Naive thymus-derived CD4-positive, alpha-beta T cell (primary cell): Measurements from ENCODE around the gene MRPS34. TPM values are rescaled to one million over a fixed set of nuclear protein-coding genes. Genes with fewer than 3 reads are reported as not detected.

Experiments
- ATAC-seq: fragments of 150-1000 bp; cut with Tn5 transposase; 2 replicates; pipeline ENCODE4 v1.10.0; 2021; ENCODE audit warnings: mild to moderate bottlenecking, moderate library complexity
- CTCF ChIA-PET: fragments of 350-600 bp; sonication (Branson Sonifier 250); formaldehyde crosslinking; loops from one replicate; lab custom pipeline; 2021; ENCODE audit warnings: antibody characterized with exemption; lab: Charles Lee
- POLR2A ChIA-PET: fragments of 350-600 bp; sonication (Branson Sonifier 250); formaldehyde crosslinking; loops from one replicate; lab custom pipeline; 2021; ENCODE audit warnings: antibody characterized with exemption, inconsistent platforms; lab: Charles Lee
- DNase-seq, 9 donors: peaks; one replicate each; pipeline versions ENCODE4 v3.0.0 to v3.0.0-alpha.2; 2020 to 2022; ENCODE audit warnings: mixed read lengths in 1 of 9
- H3K27ac ChIP-seq: one replicate; pipeline ENCODE4 v1.7.0; 2013; ENCODE audit warnings: mild to moderate bottlenecking, low read depth, low read length, moderate library complexity
- H3K27me3 ChIP-seq, 2 donors: one replicate each; pipeline ENCODE4 v1.7.0; 2013; ENCODE audit warnings: low read length in 2 of 2, mild to moderate bottlenecking in 2 of 2, moderate library complexity in 2 of 2; ENCODE audit not compliant: control insufficient read depth in 2 of 2, insufficient read depth in 2 of 2
- H3K36me3 ChIP-seq, 3 experiments: 1 replicate in 2 of 3; 2 replicates in 1 of 3; pipeline ENCODE4 v1.7.0; 2013; ENCODE audit warnings: low read length in 3 of 3, mild to moderate bottlenecking in 3 of 3, moderate library complexity in 1 of 3; ENCODE audit not compliant: insufficient read depth in 3 of 3, control insufficient read depth in 2 of 3
- H3K4me1 ChIP-seq, 2 donors: one replicate each; pipeline ENCODE4 v1.7.0; 2013; ENCODE audit warnings: low read length in 2 of 2, mild to moderate bottlenecking in 2 of 2, moderate library complexity in 1 of 2; ENCODE audit not compliant: control insufficient read depth in 2 of 2, insufficient read depth in 2 of 2
- H3K4me3 ChIP-seq: 2 replicates; pipeline ENCODE4 v1.7.0; 2013; ENCODE audit warnings: mild to moderate bottlenecking, low read length
- H3K9me3 ChIP-seq, 3 experiments: 1 replicate in 2 of 3; 2 replicates in 1 of 3; pipeline ENCODE4 v1.7.0; 2013; ENCODE audit warnings: low read length in 3 of 3; ENCODE audit not compliant: control insufficient read depth in 2 of 3
- H3K27ac Mint-ChIP-seq, 9 donors: one replicate each; pipeline ENCODE4 v1.8.0; 2020 to 2022; ENCODE audit warnings: mixed read lengths in 9 of 9, mild to moderate bottlenecking in 8 of 9, moderate library complexity in 5 of 9, inconsistent platforms in 2 of 9
- H3K27me3 Mint-ChIP-seq, 5 donors: one replicate each; pipeline ENCODE4 v1.8.0; 2021 to 2022; ENCODE audit warnings: mixed read lengths in 5 of 5, mild to moderate bottlenecking in 1 of 5
- H3K36me3 Mint-ChIP-seq, 5 donors: one replicate each; pipeline ENCODE4 v1.8.0; 2020 to 2022; ENCODE audit warnings: mixed read lengths in 5 of 5, mild to moderate bottlenecking in 3 of 5, inconsistent platforms in 1 of 5
- H3K4me1 Mint-ChIP-seq, 7 donors: one replicate each; pipeline ENCODE4 v1.8.0; 2020 to 2022; ENCODE audit warnings: mixed read lengths in 7 of 7, mild to moderate bottlenecking in 3 of 7, inconsistent platforms in 1 of 7
- H3K4me3 Mint-ChIP-seq, 10 donors: one replicate each; pipeline ENCODE4 v1.8.0; 2020 to 2022; ENCODE audit warnings: mild to moderate bottlenecking in 10 of 10, mixed read lengths in 10 of 10, moderate library complexity in 6 of 10, inconsistent platforms in 2 of 10
- H3K9me3 Mint-ChIP-seq, 11 donors: one replicate each; pipeline ENCODE4 v1.8.0; 2020 to 2022; ENCODE audit warnings: mixed read lengths in 11 of 11, mild to moderate bottlenecking in 4 of 11, inconsistent platforms in 1 of 11, moderate library complexity in 1 of 11
- intact Hi-C, 2 donors: fragments of 100-400 bp; cut with micrococcal nuclease; formaldehyde crosslinking; loops; one replicate each; pipeline ENCODE4 v1.15.1; 2023
- microRNA-seq: library from miRNA; unstranded; fragments of <30 nt; microRNA quantifications from one replicate; pipeline ENCODE4 v1.2.0, GENCODE V29; 2022; ENCODE audit warnings: borderline microRNAs expressed
- polyA plus RNA-seq, 2 donors: library from polyadenylated mRNA; unstranded; fragments of 300-500 nt; fragmentation: Illumina TruSeq; gene quantifications; one replicate each; pipeline ENCODE4 v1.2.3, GENCODE V29; 2021
- total RNA-seq, 6 experiments: library from RNA in 5 of 6; stranded (reverse) in 5 of 6; gene quantifications; 1 replicate in 5 of 6; 2 replicates in 1 of 6; pipeline ENCODE4 v1.2.3 and lab custom pipeline; 2021 to 2026

Gene MRPS34
- total and polyA plus RNA-seq, 7 experiments from 2014 or later: 41.6 to 162 (median 60.9) TPM

DNA sequence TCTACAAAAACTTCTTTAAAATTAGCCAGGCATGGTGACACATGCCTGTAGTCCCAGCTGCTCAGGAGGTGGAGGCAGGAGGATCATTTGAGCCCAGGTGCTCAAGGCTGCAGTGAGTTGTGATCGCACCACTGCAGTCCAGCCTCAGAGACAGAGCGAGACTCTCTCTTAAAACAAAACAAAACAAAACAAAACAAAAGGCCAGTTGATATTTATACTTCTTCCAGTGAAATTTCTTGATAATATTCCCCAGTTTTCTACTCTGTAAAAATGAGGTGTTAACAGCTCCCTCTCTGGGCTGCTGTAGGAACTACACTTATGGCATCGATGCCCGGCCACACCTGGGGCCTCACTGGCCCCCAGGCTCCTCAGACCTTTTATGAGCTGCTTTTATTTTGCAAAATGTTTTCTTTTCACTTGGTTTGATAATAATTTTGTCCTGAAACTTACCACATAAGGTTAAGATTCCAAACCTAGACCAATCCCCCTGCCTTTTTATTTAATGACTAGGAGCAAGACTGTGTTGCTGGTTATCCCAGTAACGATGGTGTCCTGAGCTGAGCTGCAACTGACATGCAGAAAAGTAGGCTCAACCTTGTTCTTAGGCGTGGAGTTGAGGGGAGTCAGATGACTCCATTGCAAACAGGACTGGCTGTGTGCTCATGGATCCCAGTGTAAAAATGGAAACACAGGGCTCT lies 49.3 kb downstream of the MRPS34 start:
- POLR2A ChIA-PET: interaction anchor here (1.3 kb wide), 1 partner anchor 45 kb away, joined by 3 read pairs; the partner anchor contains the start of gene JPT2
- CTCF ChIA-PET: no interaction called here
- Mint-ChIP-seq H3K4me1 (peaks cover 29 to 53% (median 44%) of the 10 kb centered on the region in 7 donors), H3K36me3 (peaks cover 6 to 11% (median 9%) of the 10 kb centered on the region in 5 donors), H3K4me3 (peak overlapping the region in 5 of 10 donors; percentile 13 to 57 (median 37)), H3K9me3 (no peaks in the 10 kb centered on the region), H3K27me3 (no peaks in the 10 kb centered on the region), H3K27ac (peak overlapping the region in 8 of 9 donors; percentile 32 to 74 (median 55))
- peaks cover 17 to 28% of the 10 kb centered on the region in 2 donors for H3K4me1 ChIP-seq
- H3K4me3 ChIP-seq: no peak overlapping the region
- ATAC-seq: peak; percentile 64
- peaks cover 0 to 36% (median 8%) of the 10 kb centered on the region in 3 experiments for H3K36me3 ChIP-seq
- intact Hi-C loops: loop anchor here in 1 of 2 donors (1.0 kb wide), 2 partner anchors 197 to 360 kb away; no protein-coding TSS in a partner anchor
- H3K9me3 ChIP-seq: no peaks in the 10 kb centered on the region
- H3K27me3 ChIP-seq: no peaks in the 10 kb centered on the region
- DNase-seq: peak in 7 of 9 donors; percentile 14 to 48 (median 39)
- H3K27ac ChIP-seq: peak overlapping the region; percentile 4

Small RNA genes within 50 kb of the gene (microRNA-seq; reads per million reads assigned to microRNA genes)
- not detected for gene MIR3177

Other genes starting within 250 kb of the MRPS34 start
- 100 to 1,000 TPM in 2 of 5 experiments, 10 to 100 TPM in 3; 26.3 to 162 (median 47.5) TPM for gene TMEM204, start 239.5 kb downstream of the MRPS34 start, total RNA-seq
- gene TMEM204, start 239.5 kb downstream of the MRPS34 start, polyA plus RNA-seq: 100 to 1,000 TPM; 152 to 186 TPM
- gene IFT140, start 161.1 kb downstream of the MRPS34 start, total RNA-seq: 10 to 100 TPM in 1 of 5 experiments, 1 to 10 TPM in 4; 7.3 to 10.6 (median 8.1) TPM
- 10 to 100 TPM in 1 of 2 donors, 1 to 10 TPM in 1; 8.9 to 13.5 TPM for gene IFT140, start 161.1 kb downstream of the MRPS34 start, polyA plus RNA-seq
- gene CRAMP1, start 160.8 kb downstream of the MRPS34 start, total RNA-seq: 10 to 100 TPM; 27.0 to 33.2 (median 31.3) TPM
- gene CRAMP1, start 160.8 kb downstream of the MRPS34 start, polyA plus RNA-seq: 1 to 10 TPM; 2.1 to 5.0 TPM
- 10 to 100 TPM; 12.6 to 67.2 (median 36.4) TPM for gene JPT2, start 94.9 kb downstream of the MRPS34 start, total RNA-seq
- gene JPT2, start 94.9 kb downstream of the MRPS34 start, polyA plus RNA-seq: 10 to 100 TPM; 13.0 to 17.5 TPM
- gene MAPK8IP3, start 66.9 kb downstream of the MRPS34 start, total RNA-seq: 100 to 1,000 TPM; 112 to 299 (median 272) TPM
- 1 to 10 TPM; 1.7 to 3.2 TPM for gene MAPK8IP3, start 66.9 kb downstream of the MRPS34 start, polyA plus RNA-seq
- 10 to 100 TPM; 49.4 to 81.5 (median 58.2) TPM for gene NME3, start 1.6 kb downstream of the MRPS34 start, total RNA-seq
- 10 to 100 TPM; 70.6 to 71.9 TPM for gene NME3, start 1.6 kb downstream of the MRPS34 start, polyA plus RNA-seq
- gene EME2, start 324 bp downstream of the MRPS34 start, total RNA-seq: 10 to 100 TPM; 32.2 to 47.5 (median 36.8) TPM
- 1 to 10 TPM in 1 of 2 donors, under 1 TPM in 1; 0.59 to 3.8 TPM for gene EME2, start 324 bp downstream of the MRPS34 start, polyA plus RNA-seq
- gene SPSB3, start 9.4 kb upstream of the MRPS34 start, total RNA-seq: 100 to 1,000 TPM in 2 of 5 experiments, 10 to 100 TPM in 3; 38.2 to 127 (median 72.3) TPM
- gene SPSB3, start 9.4 kb upstream of the MRPS34 start, polyA plus RNA-seq: 10 to 100 TPM; 38.7 to 58.9 TPM
- 10 to 100 TPM; 39.3 to 60.2 (median 48.6) TPM for gene NUBP2, start 9.8 kb upstream of the MRPS34 start, total RNA-seq
- gene NUBP2, start 9.8 kb upstream of the MRPS34 start, polyA plus RNA-seq: 10 to 100 TPM; 96.7 to 98.9 TPM
- 1 to 10 TPM in 3 of 5 experiments, under 1 TPM in 2; 0.19 to 1.5 (median 1.1) TPM for gene IGFALS, start 20.6 kb upstream of the MRPS34 start, total RNA-seq
- gene IGFALS, start 20.6 kb upstream of the MRPS34 start, polyA plus RNA-seq: under 1 TPM in 1 of 2 donors, not detected in 1; 0.40 TPM
- gene HAGH, start 53.7 kb upstream of the MRPS34 start, total RNA-seq: 10 to 100 TPM; 46.2 to 72.9 (median 48.9) TPM
- 10 to 100 TPM; 39.4 to 62.4 TPM for gene HAGH, start 53.7 kb upstream of the MRPS34 start, polyA plus RNA-seq
- 10 to 100 TPM in 1 of 5 experiments, 1 to 10 TPM in 4; 7.8 to 12.9 (median 9.7) TPM for gene FAHD1, start 54.1 kb upstream of the MRPS34 start, total RNA-seq
- 10 to 100 TPM; 27.5 to 28.6 TPM for gene FAHD1, start 54.1 kb upstream of the MRPS34 start, polyA plus RNA-seq
- gene MEIOB, start 99.0 kb upstream of the MRPS34 start, total RNA-seq: not detected
- not detected for gene MEIOB, start 99.0 kb upstream of the MRPS34 start, polyA plus RNA-seq
- gene HS3ST6, start 145.3 kb upstream of the MRPS34 start, total RNA-seq: not detected
- gene HS3ST6, start 145.3 kb upstream of the MRPS34 start, polyA plus RNA-seq: not detected
- gene MSRB1, start 170.1 kb upstream of the MRPS34 start, total RNA-seq: 10 to 100 TPM in 2 of 5 experiments, 1 to 10 TPM in 3; 5.5 to 27.0 (median 8.2) TPM
- gene MSRB1, start 170.1 kb upstream of the MRPS34 start, polyA plus RNA-seq: 10 to 100 TPM; 15.6 to 15.8 TPM
- not detected for gene RPL3L, start 181.6 kb upstream of the MRPS34 start, total RNA-seq
- not detected for gene RPL3L, start 181.6 kb upstream of the MRPS34 start, polyA plus RNA-seq
- gene NDUFB10, start 186.4 kb upstream of the MRPS34 start, total RNA-seq: 100 to 1,000 TPM in 1 of 5 experiments, 10 to 100 TPM in 4; 40.0 to 114 (median 71.1) TPM
- gene NDUFB10, start 186.4 kb upstream of the MRPS34 start, polyA plus RNA-seq: 100 to 1,000 TPM; 166 to 180 TPM
- gene RPS2, start 191.7 kb upstream of the MRPS34 start, total RNA-seq: 1,000 to 10,000 TPM; 2,562 to 3,376 (median 2,918) TPM
- 1,000 to 10,000 TPM; 7,065 to 7,254 TPM for gene RPS2, start 191.7 kb upstream of the MRPS34 start, polyA plus RNA-seq
- gene RNF151, start 193.7 kb upstream of the MRPS34 start, total RNA-seq: under 1 TPM in 1 of 5 experiments, not detected in 4; 0.51 TPM
- not detected for gene RNF151, start 193.7 kb upstream of the MRPS34 start, polyA plus RNA-seq
- gene TBL3, start 198.9 kb upstream of the MRPS34 start, total RNA-seq: 10 to 100 TPM; 17.2 to 45.2 (median 27.6) TPM
- gene TBL3, start 198.9 kb upstream of the MRPS34 start, polyA plus RNA-seq: 10 to 100 TPM; 59.4 to 89.8 TPM
- 1 to 10 TPM in 1 of 5 experiments, under 1 TPM in 4; 0.24 to 1.3 (median 0.79) TPM for gene NOXO1, start 208.3 kb upstream of the MRPS34 start, total RNA-seq
- under 1 TPM; 0.17 to 0.29 TPM for gene NOXO1, start 208.3 kb upstream of the MRPS34 start, polyA plus RNA-seq
- gene GFER, start 211.1 kb upstream of the MRPS34 start, total RNA-seq: 10 to 100 TPM; 14.0 to 28.2 (median 18.1) TPM
- 10 to 100 TPM; 19.6 to 30.8 TPM for gene GFER, start 211.1 kb upstream of the MRPS34 start, polyA plus RNA-seq
- 1 to 10 TPM in 2 of 5 experiments, under 1 TPM in 3; 0.49 to 8.8 (median 0.80) TPM for gene SYNGR3, start 216.8 kb upstream of the MRPS34 start, total RNA-seq
- 1 to 10 TPM in 1 of 2 donors, under 1 TPM in 1; 0.92 to 1.6 TPM for gene SYNGR3, start 216.8 kb upstream of the MRPS34 start, polyA plus RNA-seq
- gene ZNF598, start 236.7 kb upstream of the MRPS34 start, total RNA-seq: 10 to 100 TPM; 44.3 to 63.2 (median 49.8) TPM
- 1 to 10 TPM; 1.9 to 9.4 TPM for gene ZNF598, start 236.7 kb upstream of the MRPS34 start, polyA plus RNA-seq
- gene NPW, start 246.7 kb upstream of the MRPS34 start, total RNA-seq: 1 to 10 TPM in 1 of 5 experiments, under 1 TPM in 1, not detected in 3; 0.53 to 1.7 TPM
- not detected for gene NPW, start 246.7 kb upstream of the MRPS34 start, polyA plus RNA-seq